ENCODE measurements around the gene ASAP3.

ASAP3 gene

DNA sequence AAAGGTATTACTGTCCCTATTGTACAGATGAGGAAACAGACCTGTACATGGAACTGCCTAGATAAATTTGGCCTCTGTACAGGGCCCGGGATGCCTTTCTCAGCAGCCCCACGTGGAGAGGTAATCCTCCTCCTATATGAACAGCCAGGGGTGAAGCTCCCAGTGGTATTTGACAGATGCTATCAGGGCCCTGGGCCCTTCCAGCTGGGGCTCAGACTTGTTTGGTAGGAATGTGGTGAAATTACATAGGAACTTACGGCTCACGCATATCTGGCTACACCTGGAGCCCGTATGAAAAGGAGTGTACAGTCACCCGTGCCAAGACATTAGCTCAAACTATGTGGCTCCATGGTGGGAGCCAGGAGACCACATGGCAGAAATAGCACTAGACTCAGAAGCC, 34.7 kb downstream of the ASAP3 start:
- DNase-seq (ENCODE audit: low read depth): no peak
- H3K4me3 ChIP-seq (ENCODE audit: low read length): no peak overlapping the region
- no peak for TF ChIP-seq CTCF (conservative IDR thresholded peaks at IDR 0.05; ENCODE audit: low read length)

DNA sequence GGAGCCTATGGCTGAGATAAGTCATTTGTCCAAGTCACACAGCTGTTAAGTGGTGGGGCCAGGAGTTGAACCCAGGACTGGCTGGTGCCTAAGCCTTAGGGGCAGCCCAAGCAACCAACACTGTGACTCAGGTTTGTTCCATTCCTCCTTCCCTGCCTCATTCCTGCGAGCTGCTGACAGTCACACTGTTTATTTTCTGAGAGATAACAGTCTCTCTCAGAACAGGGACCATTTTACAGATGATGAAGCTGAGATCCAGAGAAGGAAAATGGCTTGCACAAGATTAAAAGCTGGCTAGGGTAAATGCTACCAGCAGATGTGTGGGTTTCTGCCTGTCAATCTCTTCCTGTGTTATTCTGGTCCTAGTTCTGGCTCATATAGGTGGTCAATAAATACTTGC, 35.1 kb downstream of the ASAP3 start:
- no peak for TF ChIP-seq CTCF (conservative IDR thresholded peaks at IDR 0.05; ENCODE audit: low read length)
- H3K4me3 ChIP-seq (ENCODE audit: low read length): no peak overlapping the region
- DNase-seq (ENCODE audit: low read depth): no peak

DNA sequence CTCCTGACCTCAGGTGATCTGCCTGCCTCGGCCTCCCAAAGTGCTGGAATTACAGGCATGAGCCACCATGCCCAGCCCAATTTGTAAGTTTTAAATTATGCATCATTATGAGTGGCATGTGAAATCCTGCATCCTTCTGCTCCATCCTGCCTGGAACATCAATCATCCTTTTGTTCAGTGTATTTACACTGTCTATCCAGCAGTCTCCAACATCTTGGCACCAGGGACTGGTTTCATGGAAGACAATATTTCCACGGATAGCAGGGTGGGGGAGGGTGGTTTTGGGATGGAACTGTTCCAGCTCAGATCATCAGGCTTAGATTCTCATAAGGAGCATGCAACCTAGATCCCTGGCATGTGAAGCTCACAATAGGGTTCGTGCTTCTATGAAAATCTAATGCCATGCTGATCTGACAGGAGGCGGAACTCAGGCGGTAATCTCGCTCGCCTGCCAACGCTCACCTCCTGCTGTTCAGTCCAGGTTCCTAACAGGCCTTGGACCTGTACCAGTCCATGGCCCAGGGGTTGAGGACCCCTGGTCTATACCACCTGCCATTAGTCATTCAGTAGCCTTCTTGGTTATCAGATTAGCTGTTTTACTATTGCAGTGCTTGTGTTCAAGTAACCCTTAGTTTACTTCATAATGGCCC, 37.2 kb downstream of the ASAP3 start:
- no peak for TF ChIP-seq CTCF (conservative IDR thresholded peaks at IDR 0.05; ENCODE audit: low read length)
- H3K4me3 ChIP-seq (ENCODE audit: low read length): no peak overlapping the region
- DNase-seq (ENCODE audit: low read depth): no peak

DNA sequence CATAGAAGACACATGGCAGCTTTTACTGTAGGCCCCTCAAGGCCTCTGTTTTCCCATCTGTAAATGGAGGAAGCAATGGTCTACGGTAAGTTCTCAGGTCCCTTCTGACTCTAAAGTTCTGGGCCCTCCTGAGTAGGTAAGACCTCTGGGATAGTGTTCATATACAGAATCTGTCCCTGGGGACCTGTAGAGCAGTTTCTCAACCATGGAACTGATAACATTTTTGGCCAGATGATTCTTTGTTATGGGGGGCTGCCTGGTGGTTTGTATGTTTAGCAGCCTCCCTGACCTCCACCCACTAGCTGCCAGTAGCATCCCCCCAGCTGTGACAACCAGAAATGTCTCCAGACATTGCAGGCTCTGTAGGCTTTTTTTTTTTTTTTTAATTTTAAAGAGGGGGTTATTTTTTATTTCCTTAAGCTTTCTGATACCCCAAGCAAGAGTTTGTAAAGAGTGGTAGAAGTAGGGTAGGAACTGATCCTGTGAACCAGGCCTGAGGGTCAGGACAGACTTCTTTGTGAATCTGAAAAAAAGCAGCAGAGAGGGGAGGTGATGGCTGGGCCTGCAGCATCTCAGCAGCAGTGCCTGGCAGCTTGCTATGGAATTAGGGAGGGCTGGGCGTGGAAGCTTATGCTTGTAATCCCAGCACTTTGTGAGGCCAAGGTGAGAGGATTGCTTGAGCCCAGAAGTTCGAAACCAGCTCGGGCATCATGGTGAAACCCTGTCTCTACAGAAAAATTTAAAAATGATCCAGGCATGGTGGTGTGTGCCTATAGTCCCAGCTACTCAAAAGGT, 39.2 kb downstream of the ASAP3 start:
- no peak for DNase-seq (ENCODE audit: low read depth)
- TF ChIP-seq CTCF (conservative IDR thresholded peaks at IDR 0.05; ENCODE audit: low read length): no peak
- peak overlapping the region; percentile 18; the same call in 1 of the 2 replicates for H3K4me3 ChIP-seq (ENCODE audit: low read length)

DNA sequence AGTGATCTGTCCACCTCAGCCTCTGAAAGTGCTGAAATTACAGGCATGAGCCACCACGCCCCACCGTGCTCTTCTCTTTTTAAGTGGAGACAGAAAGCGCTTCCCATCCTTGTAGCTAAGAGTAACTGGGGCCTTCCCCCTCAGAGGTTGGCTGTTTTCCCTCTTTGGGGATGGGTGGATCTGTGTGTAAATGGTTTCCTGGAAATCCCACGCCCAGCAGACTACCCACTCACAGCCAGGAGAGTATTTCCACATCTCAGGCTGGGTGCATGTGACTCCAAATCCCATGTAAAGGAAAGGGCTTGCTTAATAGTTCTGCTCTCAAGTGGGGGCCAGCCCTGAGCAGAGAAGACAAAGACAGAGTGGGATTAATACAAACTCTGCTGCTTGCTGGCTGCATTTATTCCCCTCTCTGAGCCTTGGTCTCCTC, 39.9 kb downstream of the ASAP3 start:
- TF ChIP-seq CTCF (conservative IDR thresholded peaks at IDR 0.05; ENCODE audit: low read length): no peak
- peak overlapping the region; percentile 18; the same call in 1 of the 2 replicates for H3K4me3 ChIP-seq (ENCODE audit: low read length)
- DNase-seq (ENCODE audit: low read depth): peak; percentile 98

DNA sequence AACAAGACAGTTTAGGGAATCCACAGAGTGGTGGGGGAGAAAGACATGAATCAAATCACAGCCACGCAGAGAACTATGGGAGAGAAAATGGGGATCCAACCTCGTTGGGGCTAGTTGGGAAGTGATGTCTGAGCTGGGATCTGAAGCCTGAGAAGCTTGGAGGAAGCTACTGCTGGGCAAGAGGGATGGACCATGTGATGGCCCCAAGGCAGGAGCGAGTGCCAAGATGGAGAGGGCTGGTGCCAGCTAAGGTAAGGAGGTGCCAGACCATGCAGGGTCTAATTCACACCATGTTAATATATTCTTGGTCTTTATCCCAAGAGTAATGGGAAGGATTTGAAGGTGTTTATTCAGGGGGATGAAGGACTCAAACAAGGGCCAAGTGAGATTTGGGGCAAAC, 41.2 kb downstream of the ASAP3 start:
- no peak for DNase-seq (ENCODE audit: low read depth)
- TF ChIP-seq CTCF (conservative IDR thresholded peaks at IDR 0.05; ENCODE audit: low read length): no peak
- H3K4me3 ChIP-seq (ENCODE audit: low read length): no peak overlapping the region
